Stimulated activated CD8-positive, alpha-beta memory T cell treated with anti-CD3 and anti-CD28 coated beads, Interleukin-7, amount 100 ng/mL, for 1 hour (primary cell): Measurements from ENCODE around the gene WDR70.
"Not testable (repeated sequence)": the region's sequence is repeated elsewhere in the genome, so short reads cannot be mapped to it uniquely, and the experiment has no call there.

Experiments used
- DNase-seq, 2 donors: peaks; one replicate each; pipeline ENCODE4 v3.0.0-alpha.2; 2020; ENCODE audit warnings: low read depth in 2 of 2

Gene WDR70

GRCh38 chr5:37570597-37570996 is 191.5 kb downstream of the WDR70 start:
- no peak for DNase-seq

GRCh38 chr5:37571985-37572384 is 192.9 kb downstream of the WDR70 start:
- DNase-seq: no peak

- no peak for DNase-seq
These were observed 196.7 kb downstream of the WDR70 start for GRCh38 chr5:37575541-37576489.

GRCh38 chr5:37576552-37576951 is 197.4 kb downstream of the WDR70 start:
- no peak for DNase-seq

- no peak for DNase-seq
These were observed 199.1 kb downstream of the WDR70 start for GRCh38 chr5:37578176-37578575.

- no peak for DNase-seq
These were observed 201.0 kb downstream of the WDR70 start for GRCh38 chr5:37580106-37580505.

- no peak for DNase-seq
These were observed 203.1 kb downstream of the WDR70 start for GRCh38 chr5:37582202-37582601.

GRCh38 chr5:37593292-37593691 is 214.2 kb downstream of the WDR70 start:
- DNase-seq: not testable (repeated sequence)

GRCh38 chr5:37594864-37595263 is 215.7 kb downstream of the WDR70 start:
- DNase-seq: not testable (repeated sequence)

- DNase-seq: no peak
These were observed 219.6 kb downstream of the WDR70 start for GRCh38 chr5:37598733-37599132.

GRCh38 chr5:37601163-37601562 is 222.0 kb downstream of the WDR70 start:
- DNase-seq: no peak

- no peak for DNase-seq
These were observed 224.0 kb downstream of the WDR70 start for GRCh38 chr5:37603072-37603471.

- no peak for DNase-seq
These were observed 225.2 kb downstream of the WDR70 start for GRCh38 chr5:37604290-37604689.

GRCh38 chr5:37606148-37606547 is 227.0 kb downstream of the WDR70 start:
- no peak for DNase-seq

GRCh38 chr5:37606632-37607248 is 227.6 kb downstream of the WDR70 start:
- DNase-seq: no peak

GRCh38 chr5:37615184-37615583 is 236.1 kb downstream of the WDR70 start:
- DNase-seq: no peak

GRCh38 chr5:37619353-37619752 is 240.2 kb downstream of the WDR70 start:
- no peak for DNase-seq

- not testable (repeated sequence) for DNase-seq
These were observed 243.2 kb downstream of the WDR70 start for GRCh38 chr5:37622354-37622753.

GRCh38 chr5:37626266-37626665 is 247.1 kb downstream of the WDR70 start:
- DNase-seq: no peak

GRCh38 chr5:37628876-37629275 is 249.8 kb downstream of the WDR70 start:
- DNase-seq: no peak

GRCh38 chr5:37631939-37632338 is 252.8 kb downstream of the WDR70 start:
- DNase-seq: no peak

- DNase-seq: no peak
These were observed 258.2 kb downstream of the WDR70 start for GRCh38 chr5:37637165-37637845.

GRCh38 chr5:37638897-37639296 is 259.8 kb downstream of the WDR70 start:
- DNase-seq: no peak
